Keratinocyte (primary cell): ENCODE results near the gene CCDC157. TPM values are rescaled to one million over a fixed set of nuclear protein-coding genes. Genes with fewer than 3 reads are reported as not detected.

Experiments used
- DNase-seq: peaks from one replicate; pipeline ENCODE4 v3.0.0-alpha.2; 2011; ENCODE audit warnings: low read depth, missing footprints, low spot score
- FAIRE-seq: peaks from 2 replicates; lab custom pipeline; 2011; peaks lifted over from hg19 to GRCh38; lab: Jason Lieb, UNC
- H2AFZ ChIP-seq: 2 replicates; pipeline ENCODE4 v1.6.0; 2012; ENCODE audit warnings: low read length, control low read depth, inconsistent platforms; ENCODE audit not compliant: control insufficient read depth
- H3K27ac ChIP-seq: 2 replicates; pipeline ENCODE4 v1.5.1; 2011; ENCODE audit warnings: low read length; ENCODE audit not compliant: control insufficient read depth, insufficient read depth
- H3K27me3 ChIP-seq: 3 replicates; pipeline ENCODE4 v1.6.0; 2011; ENCODE audit warnings: low read length; ENCODE audit not compliant: control insufficient read depth, insufficient read depth; ENCODE audit errors: extremely low read depth
- H3K36me3 ChIP-seq, 2 experiments: 2 replicates in 1 of 2; 3 replicates in 1 of 2; pipeline ENCODE4 v1.5.1; 2011; ENCODE audit warnings: low read length in 2 of 2, mild to moderate bottlenecking in 1 of 2; ENCODE audit not compliant: control insufficient read depth in 2 of 2, insufficient read depth in 2 of 2; ENCODE audit errors: extremely low read depth in 1 of 2
- H3K4me1 ChIP-seq: 3 replicates; pipeline ENCODE4 v1.5.1; 2011; ENCODE audit warnings: low read length; ENCODE audit not compliant: control insufficient read depth, insufficient read depth; ENCODE audit errors: extremely low read depth
- H3K4me2 ChIP-seq: 3 replicates; pipeline ENCODE4 v1.6.0; 2011; ENCODE audit warnings: low read depth, low read length; ENCODE audit not compliant: control insufficient read depth, insufficient read depth; ENCODE audit errors: extremely low read depth
- H3K4me3 ChIP-seq, 3 experiments: fragments of 200-600 bp in 1 of 3; sonication (generic) in 1 of 3; 2 replicates in 2 of 3; 3 replicates in 1 of 3; pipeline ENCODE4 v1.5.1; 2011 to 2016; ENCODE audit warnings: low read length in 3 of 3, mild to moderate bottlenecking in 3 of 3, control low read depth in 2 of 3, inconsistent platforms in 1 of 3, low read depth in 1 of 3, mixed read lengths in 1 of 3, mixed run types in 1 of 3, moderate library complexity in 1 of 3; ENCODE audit not compliant: control insufficient read depth in 2 of 3, insufficient read depth in 2 of 3; ENCODE audit errors: extremely low read depth in 1 of 3
- H3K79me2 ChIP-seq: 2 replicates; pipeline ENCODE4 v1.6.0; 2012; ENCODE audit warnings: low read length; ENCODE audit not compliant: control insufficient read depth, insufficient read depth
- H3K9ac ChIP-seq: 3 replicates; pipeline ENCODE4 v1.6.0; 2011; ENCODE audit warnings: low read length; ENCODE audit not compliant: control insufficient read depth, insufficient read depth; ENCODE audit errors: extremely low read depth
- H3K9me1 ChIP-seq: 3 replicates; pipeline ENCODE4 v1.6.0; 2011; ENCODE audit warnings: low read length; ENCODE audit not compliant: control insufficient read depth, insufficient read depth; ENCODE audit errors: extremely low read depth
- H3K9me3 ChIP-seq: 2 replicates; pipeline ENCODE4 v1.5.1; 2012; ENCODE audit warnings: low read depth, low read length; ENCODE audit not compliant: control insufficient read depth
- H4K20me1 ChIP-seq: 3 replicates; pipeline ENCODE4 v1.6.0; 2011; ENCODE audit warnings: low read length; ENCODE audit not compliant: control insufficient read depth, insufficient read depth; ENCODE audit errors: extremely low read depth
- EZH2 ChIP-seq: IDR thresholded peaks from one replicate; pipeline ENCODE4 v1.6.1; 2012; ENCODE audit warnings: inconsistent platforms, mild to moderate bottlenecking, low read length, moderate library complexity
- dilution Hi-C: fragments of 300-500 bp; cut with MboI; formaldehyde crosslinking; loops from one replicate; pipeline ENCODE4 v1.7.0; 2020; ENCODE audit warnings: low sequenced_read_pairs; ENCODE audit not compliant: extremely low pct_ligation_motif_present
- polyA plus RNA-seq, 5 experiments: library from polyadenylated mRNA; depleted of rRNA in 3 of 5; stranded (reverse) in 3 of 5; stranded (forward) in 1 of 5; unstranded in 1 of 5; fragments of >200 nt; gene quantifications; 1 replicate in 1 of 5; 2 replicates in 3 of 5; 3 replicates in 1 of 5; pipeline versions ENCODE4 v1.2.1 to v1.2.3, GENCODE V29; 2011 to 2012; ENCODE audit warnings: missing spikeins in 2 of 5, low read depth in 1 of 5, low replicate concordance in 1 of 5
- TF ChIP-seq, protein P1 (sequence below), 3 experiments: IDR thresholded peaks in 1 of 3; conservative IDR thresholded peaks in 1 of 3; optimal IDR thresholded peaks in 1 of 3; 2 replicates in 2 of 3; 3 replicates in 1 of 3; pipeline versions ENCODE3 to v1.5.1; 2011; ENCODE audit warnings: low read length in 3 of 3, mild to moderate bottlenecking in 3 of 3, moderate library complexity in 2 of 3, control low read depth in 1 of 3, inconsistent platforms in 1 of 3; ENCODE audit not compliant: insufficient read depth in 2 of 3; ENCODE audit errors: extremely low read depth in 1 of 3

The CCDC157 gene
- polyA plus RNA-seq, 1 donor (not counting 4 experiments of a cell fraction or from before 2014, with no cell fraction given), result 1.3 TPM

DNA sequence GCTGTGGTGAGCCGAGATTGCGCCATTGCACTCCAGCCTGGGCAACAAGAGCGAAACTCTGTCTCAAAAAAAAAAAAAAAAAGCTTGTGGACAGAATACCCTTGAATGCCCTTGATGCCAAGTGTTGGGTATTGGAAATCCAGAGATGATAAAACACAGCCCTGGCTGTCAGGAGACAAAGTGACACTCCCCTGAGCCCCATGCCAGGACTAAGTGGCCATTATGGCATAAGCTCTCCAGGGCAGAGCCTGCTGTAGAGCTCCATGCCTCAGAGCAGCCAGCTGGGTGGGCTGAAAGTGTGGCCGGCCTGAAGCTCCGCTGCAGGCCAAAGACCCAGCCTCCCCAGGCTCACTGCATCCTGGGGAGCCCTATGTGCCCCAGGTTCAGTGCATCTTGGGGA is 25.5 kb downstream of the CCDC157 start:
- dilution Hi-C loops, result no loop called here

DNA sequence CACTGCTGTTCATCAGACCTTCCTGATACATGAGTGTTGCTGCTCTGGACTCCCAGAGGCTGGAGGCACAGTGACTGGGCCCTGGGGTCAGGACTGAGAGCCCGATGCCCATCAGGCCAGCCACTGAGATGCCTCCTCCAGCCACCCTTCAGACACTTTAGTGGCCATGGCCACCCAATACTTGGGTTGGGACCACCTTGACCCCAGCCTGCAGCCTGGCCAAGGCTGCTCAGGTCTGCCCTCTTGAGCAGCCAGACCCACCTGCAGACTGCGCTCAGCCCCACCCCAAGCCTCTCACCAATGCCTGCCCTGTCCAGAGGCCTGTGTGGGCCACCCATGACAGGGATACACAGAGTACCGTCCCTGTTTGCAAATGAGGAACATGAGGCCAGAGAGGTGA is 26.3 kb downstream of the CCDC157 start:
- no peak for DNase-seq
- Histone ChIP-seq H3K9ac (no peak overlapping the region), H3K9me1 (no peaks in the 10 kb centered on the region), H3K4me2 (no peak overlapping the region), H2AFZ (no peak overlapping the region), H3K4me1 (peaks cover 8% of the 10 kb centered on the region), H3K27ac (no peak overlapping the region), H3K79me2 (no peaks in the 10 kb centered on the region), H3K4me3 (no peak overlapping the region), H3K36me3 (peaks cover 3 to 19% of the 10 kb centered on the region in 2 experiments), H3K27me3 (no peaks in the 10 kb centered on the region), H3K9me3 (no peaks in the 10 kb centered on the region), H4K20me1 (no peaks in the 10 kb centered on the region)
- FAIRE-seq, result no peak
- TF ChIP-seq EZH2, result no peak
- TF ChIP-seq, protein P1, sequence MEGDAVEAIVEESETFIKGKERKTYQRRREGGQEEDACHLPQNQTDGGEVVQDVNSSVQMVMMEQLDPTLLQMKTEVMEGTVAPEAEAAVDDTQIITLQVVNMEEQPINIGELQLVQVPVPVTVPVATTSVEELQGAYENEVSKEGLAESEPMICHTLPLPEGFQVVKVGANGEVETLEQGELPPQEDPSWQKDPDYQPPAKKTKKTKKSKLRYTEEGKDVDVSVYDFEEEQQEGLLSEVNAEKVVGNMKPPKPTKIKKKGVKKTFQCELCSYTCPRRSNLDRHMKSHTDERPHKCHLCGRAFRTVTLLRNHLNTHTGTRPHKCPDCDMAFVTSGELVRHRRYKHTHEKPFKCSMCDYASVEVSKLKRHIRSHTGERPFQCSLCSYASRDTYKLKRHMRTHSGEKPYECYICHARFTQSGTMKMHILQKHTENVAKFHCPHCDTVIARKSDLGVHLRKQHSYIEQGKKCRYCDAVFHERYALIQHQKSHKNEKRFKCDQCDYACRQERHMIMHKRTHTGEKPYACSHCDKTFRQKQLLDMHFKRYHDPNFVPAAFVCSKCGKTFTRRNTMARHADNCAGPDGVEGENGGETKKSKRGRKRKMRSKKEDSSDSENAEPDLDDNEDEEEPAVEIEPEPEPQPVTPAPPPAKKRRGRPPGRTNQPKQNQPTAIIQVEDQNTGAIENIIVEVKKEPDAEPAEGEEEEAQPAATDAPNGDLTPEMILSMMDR (optimal IDR thresholded peaks at IDR 0.05 in 1 of 3, IDR thresholded peaks at IDR 0.05 in 1 of 3, conservative IDR thresholded peaks at IDR 0.05 in 1 of 3; ENCODE audit: extremely low read depth in 1 of 3, insufficient read depth in 2 of 3, low read length in 3 of 3), result no peak
- dilution Hi-C loops, result no loop called here

More for the DNA sequence above, 25.5 kb downstream of the CCDC157 start:
- Histone ChIP-seq H3K36me3 (peaks cover 3 to 24% of the 10 kb centered on the region in 2 experiments), H3K9me3 (no peaks in the 10 kb centered on the region), H3K4me1 (peaks cover 6% of the 10 kb centered on the region), H3K9ac (no peak overlapping the region), H3K27ac (no peak overlapping the region), H3K4me3 (no peak overlapping the region), H4K20me1 (no peaks in the 10 kb centered on the region), H3K9me1 (no peaks in the 10 kb centered on the region), H3K4me2 (no peak overlapping the region), H3K27me3 (no peaks in the 10 kb centered on the region), H2AFZ (no peak overlapping the region), H3K79me2 (no peaks in the 10 kb centered on the region)
- DNase-seq (no peak), FAIRE-seq (no peak)
- TF ChIP-seq EZH2, result no peak
- TF ChIP-seq, protein P1 (optimal IDR thresholded peaks at IDR 0.05 in 1 of 3, IDR thresholded peaks at IDR 0.05 in 1 of 3, conservative IDR thresholded peaks at IDR 0.05 in 1 of 3; ENCODE audit: extremely low read depth in 1 of 3, insufficient read depth in 2 of 3, low read length in 3 of 3), result no peak
